Measurements from ENCODE around the gene WDR86.

Gene WDR86

DNA sequence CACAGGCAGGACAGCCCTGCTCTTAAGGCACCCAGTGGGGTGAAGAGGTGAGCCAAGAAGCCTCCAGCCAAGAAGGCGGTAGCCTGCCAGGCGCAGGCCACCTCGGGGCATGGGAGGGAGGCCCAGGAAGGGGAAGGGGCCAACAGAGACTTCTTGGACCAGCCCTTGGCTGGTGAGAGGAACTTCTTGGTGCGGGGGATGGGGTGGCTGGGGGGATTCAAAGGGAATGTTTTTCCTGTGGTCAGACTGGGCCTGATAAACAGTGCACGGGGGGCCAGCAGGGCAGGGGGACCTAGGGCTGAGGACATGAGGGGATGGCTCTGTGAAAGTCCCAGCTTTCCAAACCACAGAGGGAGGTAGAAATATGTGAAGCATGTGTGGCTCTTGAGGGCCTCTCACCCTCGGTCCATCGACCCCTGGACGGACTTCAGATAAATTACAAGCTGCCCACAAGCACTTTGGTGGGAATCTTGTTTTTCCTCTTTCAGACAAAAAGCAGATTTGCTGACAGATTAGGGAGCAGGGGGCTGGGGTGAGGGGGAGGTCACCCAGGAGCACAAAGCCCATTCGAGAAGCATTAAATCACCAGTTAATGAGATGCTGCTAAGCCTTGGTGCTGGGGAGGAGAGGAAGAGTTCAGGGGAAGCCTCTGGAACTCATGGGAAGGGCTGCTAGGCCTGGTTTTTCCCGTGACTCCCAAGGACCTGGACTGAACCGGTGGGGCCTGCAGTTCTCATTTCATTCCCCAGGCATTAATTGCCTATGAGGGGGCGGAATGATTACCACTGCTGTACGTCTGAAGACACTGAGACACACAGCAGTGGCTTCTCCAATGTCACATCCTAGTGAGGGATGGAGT, 18.8 kb upstream of the WDR86 start:
- peak overlapping the region; percentile 86 to 87 for H3K27ac Mint-ChIP-seq
- ATAC-seq (replicated peaks) (no peak), DNase-seq (no peak)
- H3K4me3 Mint-ChIP-seq, result peak overlapping the region; percentile 40 to 58
- peaks cover 4% of the 10 kb centered on the region for H3K36me3 Mint-ChIP-seq (ENCODE audit: insufficient read depth)
- H3K9me3 Mint-ChIP-seq, result no peaks in the 10 kb centered on the region
- H3K27me3 Mint-ChIP-seq, result no peaks in the 10 kb centered on the region
- peaks cover 25 to 42% of the 10 kb centered on the region in 2 donors for H3K4me1 Mint-ChIP-seq (ENCODE audit: low read depth in 2 of 2)

DNA sequence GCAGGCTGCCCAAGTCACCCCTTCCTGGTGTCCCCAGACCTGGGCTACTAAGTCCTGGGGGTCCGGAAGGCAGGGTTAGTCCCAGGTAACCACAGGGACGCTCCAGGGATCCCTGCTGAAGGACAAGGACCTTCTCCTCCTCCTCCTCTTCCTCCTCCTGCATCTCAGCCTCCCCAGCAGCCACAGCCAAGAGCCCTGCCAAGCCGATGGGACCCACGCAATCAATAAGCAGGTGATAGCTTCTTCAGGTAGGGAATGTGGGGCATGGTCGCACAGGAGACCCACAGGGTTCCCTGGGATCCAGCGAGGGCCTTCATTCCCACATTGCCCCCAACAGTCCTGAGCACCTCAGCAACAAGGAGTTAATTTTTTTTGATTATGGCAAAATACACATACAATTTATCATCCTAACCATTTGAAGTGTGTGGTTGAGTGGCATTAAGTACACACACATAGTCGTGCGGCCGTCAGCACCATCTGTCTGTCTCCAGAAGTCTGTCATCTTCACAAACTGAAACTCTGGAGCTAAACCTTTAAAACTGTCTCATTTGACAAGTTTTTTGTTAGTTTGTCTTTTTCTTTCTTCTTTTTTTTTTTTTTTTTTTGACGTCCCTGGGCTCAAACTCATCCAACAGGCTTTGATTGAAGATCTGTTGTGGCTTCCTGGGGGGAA, 18.0 kb upstream of the WDR86 start:
- peak overlapping the region; percentile 73 to 87 for H3K27ac Mint-ChIP-seq
- peaks cover 3% of the 10 kb centered on the region for H3K36me3 Mint-ChIP-seq (ENCODE audit: insufficient read depth)
- H3K4me1 Mint-ChIP-seq (ENCODE audit: low read depth in 2 of 2), result peaks cover 21 to 34% of the 10 kb centered on the region in 2 donors
- peak overlapping the region; percentile 40 to 58 for H3K4me3 Mint-ChIP-seq
- DNase-seq (no peak), ATAC-seq (replicated peaks) (no peak)
- H3K9me3 Mint-ChIP-seq, result no peaks in the 10 kb centered on the region
- H3K27me3 Mint-ChIP-seq, result no peaks in the 10 kb centered on the region

DNA sequence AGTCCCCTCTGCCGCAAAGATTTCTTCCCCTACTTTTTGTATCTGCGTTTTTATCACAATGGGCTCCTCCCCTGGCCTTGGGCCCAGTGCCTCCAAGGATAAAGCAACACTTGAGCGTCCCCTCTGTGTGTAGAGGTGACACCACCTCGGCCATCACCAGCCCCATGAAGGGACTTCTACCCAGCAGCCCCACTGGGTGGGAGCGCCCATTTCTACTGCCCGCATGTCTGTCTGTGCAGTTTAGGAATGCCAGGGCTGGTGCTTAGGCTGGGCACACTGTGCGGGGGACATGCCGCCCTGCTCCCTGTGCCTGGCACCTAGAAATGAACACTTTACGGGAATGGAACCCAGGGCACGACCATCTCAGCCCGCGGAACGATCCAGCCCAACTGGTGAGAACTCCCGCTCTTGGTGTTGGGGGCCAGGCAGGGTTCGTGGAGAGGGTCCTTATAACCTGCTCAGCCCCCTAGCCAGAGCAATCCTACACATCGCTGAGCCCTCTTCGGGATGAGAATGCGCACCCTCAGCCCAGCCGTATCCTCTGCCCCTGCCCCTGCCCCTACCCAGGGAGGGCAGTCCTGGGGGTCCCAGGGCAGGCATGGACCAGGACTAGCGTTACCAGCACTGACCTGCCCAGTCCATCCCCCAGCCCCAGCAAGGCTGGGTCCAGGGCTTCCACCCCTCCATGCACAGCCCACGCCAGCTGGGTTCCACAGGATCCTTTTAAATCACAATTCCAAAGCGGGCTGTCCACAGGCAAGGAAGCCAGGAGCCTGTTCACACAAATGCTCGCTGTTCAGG, 17.3 kb upstream of the WDR86 start:
- Mint-ChIP-seq H3K9me3 (no peaks in the 10 kb centered on the region), H3K4me3 (no peak overlapping the region), H3K4me1 (ENCODE audit: low read depth in 2 of 2) (peaks cover 18 to 31% of the 10 kb centered on the region in 2 donors), H3K36me3 (ENCODE audit: insufficient read depth) (no peaks in the 10 kb centered on the region), H3K27me3 (peaks cover 0 to 3% of the 10 kb centered on the region in 2 donors), H3K27ac (peak overlapping the region in 1 of 2 donors; percentile 73)
- ATAC-seq (replicated peaks), result no peak
- no peak for DNase-seq

DNA sequence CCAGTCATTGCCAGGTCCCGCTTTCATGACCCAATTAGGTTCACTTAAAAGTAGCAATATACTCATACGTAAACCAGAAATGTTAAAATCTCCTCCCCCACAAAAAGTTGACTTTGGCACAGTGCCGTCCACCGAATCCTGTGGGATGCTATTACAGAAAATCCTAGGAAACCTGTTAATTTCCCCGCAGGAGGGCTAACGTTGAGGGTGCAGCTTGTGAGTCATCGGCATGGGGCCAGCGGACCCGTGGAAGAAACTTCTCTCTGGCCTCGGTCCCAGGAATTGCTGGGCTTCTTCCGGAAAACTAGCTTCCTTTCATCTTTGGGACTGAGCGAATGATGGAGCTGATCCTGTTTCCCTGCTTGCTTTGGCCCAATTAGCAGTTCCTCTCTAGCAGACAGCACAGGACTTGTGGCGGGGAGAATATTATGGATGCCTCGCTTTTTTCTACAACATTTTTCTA, 16.6 kb upstream of the WDR86 start:
- ATAC-seq (replicated peaks) (no peak), DNase-seq (no peak)
- Mint-ChIP-seq H3K4me1 (ENCODE audit: low read depth in 2 of 2) (peaks cover 18 to 30% of the 10 kb centered on the region in 2 donors), H3K36me3 (ENCODE audit: insufficient read depth) (no peaks in the 10 kb centered on the region), H3K27ac (no peak overlapping the region), H3K4me3 (no peak overlapping the region), H3K9me3 (no peaks in the 10 kb centered on the region), H3K27me3 (peaks cover 5 to 9% of the 10 kb centered on the region in 2 donors)

DNA sequence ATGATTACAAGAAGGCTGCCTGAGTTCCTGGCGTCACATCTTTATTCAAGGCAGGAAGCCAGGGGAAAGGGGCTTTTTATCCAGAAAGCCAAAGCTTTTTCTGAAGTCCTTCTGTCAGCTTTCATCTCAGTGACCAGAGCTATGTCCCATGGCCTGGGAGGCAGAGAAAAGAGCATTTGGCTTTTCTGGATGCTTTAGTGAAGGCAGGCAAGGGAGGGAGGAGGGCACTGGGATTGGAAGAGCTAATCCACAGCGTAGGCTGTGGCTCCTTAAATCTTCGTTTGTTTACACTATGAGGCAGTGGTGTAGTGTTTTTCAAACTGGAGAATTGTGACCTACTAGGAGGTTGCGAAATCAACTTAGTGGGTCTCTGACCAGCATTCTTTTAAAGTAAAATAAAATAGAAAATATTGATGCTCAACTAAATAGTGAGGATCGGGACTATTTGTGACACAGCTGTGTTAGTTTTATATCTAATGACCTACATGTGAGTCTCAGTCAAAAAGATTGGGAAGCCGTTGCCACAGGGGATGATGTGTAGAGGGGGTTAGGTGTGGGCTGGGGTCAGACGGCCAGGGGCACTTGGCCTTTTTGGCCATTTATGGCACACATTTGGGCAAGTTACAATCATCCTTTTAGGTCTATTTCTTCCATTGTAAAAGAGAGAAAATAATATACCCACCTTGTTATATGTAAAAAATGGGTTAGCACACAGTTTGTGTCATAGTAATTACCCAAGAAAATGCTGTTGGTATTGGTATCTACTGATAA, 16.0 kb upstream of the WDR86 start:
- Mint-ChIP-seq H3K27ac (no peak overlapping the region), H3K27me3 (peaks cover 9 to 10% of the 10 kb centered on the region in 2 donors), H3K9me3 (no peaks in the 10 kb centered on the region)

DNA sequence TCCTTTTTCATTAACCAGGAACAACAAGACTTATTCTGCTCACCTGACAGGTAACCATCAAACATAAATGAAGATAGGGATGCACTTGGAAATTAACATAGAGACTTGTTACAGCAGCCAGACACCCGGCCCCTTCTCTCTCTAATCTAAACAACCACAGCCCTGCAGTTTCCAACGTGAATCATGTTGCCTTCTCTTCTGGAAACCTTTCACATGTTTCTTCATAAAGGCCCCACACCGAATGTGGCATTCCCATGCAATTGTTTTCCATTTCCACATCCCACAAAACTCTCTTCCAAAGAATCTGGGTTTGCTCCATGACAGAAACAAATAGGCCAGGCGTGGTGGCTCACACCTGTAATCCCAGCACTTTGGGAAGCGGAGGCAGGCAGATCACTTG, 15.0 kb upstream of the WDR86 start:
- H3K4me3 Mint-ChIP-seq, result no peak overlapping the region
- no peak for ATAC-seq (replicated peaks)
- peak overlapping the region in 1 of 2 donors; percentile 32 for H3K27ac Mint-ChIP-seq
- no peak for DNase-seq
- peaks cover 0 to 6% of the 10 kb centered on the region in 2 donors for H3K9me3 Mint-ChIP-seq
- peaks cover 11 to 21% of the 10 kb centered on the region in 2 donors for H3K4me1 Mint-ChIP-seq (ENCODE audit: low read depth in 2 of 2)
- peaks cover 16 to 19% of the 10 kb centered on the region in 2 donors for H3K27me3 Mint-ChIP-seq
- no peaks in the 10 kb centered on the region for H3K36me3 Mint-ChIP-seq (ENCODE audit: insufficient read depth)

More for the DNA sequence above, 16.0 kb upstream of the WDR86 start:
- DNase-seq (no peak), ATAC-seq (replicated peaks) (no peak)
- Mint-ChIP-seq H3K4me3 (no peak overlapping the region), H3K36me3 (ENCODE audit: insufficient read depth) (no peaks in the 10 kb centered on the region), H3K4me1 (ENCODE audit: low read depth in 2 of 2) (peaks cover 18 to 29% of the 10 kb centered on the region in 2 donors)

DNA sequence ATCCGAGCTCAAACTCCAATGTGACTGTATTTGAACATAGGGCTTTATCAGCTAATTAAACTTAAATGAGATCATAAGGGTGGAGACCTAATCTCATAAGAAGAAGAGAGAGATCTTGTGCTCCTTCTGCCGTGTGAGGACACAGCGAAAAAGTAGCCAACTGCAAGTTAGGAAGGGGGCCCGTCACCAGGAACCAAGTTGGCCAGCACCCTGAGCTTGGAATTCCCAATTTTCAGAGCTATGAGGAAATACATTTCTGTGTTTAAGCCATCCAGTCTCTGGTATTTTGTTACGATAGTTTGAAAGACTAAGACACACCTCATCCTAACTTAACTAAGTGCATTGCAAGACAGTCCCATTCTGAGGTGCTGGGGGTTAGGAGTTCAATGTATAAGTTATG, 14.1 kb upstream of the WDR86 start:
- DNase-seq, result no peak

DNA sequence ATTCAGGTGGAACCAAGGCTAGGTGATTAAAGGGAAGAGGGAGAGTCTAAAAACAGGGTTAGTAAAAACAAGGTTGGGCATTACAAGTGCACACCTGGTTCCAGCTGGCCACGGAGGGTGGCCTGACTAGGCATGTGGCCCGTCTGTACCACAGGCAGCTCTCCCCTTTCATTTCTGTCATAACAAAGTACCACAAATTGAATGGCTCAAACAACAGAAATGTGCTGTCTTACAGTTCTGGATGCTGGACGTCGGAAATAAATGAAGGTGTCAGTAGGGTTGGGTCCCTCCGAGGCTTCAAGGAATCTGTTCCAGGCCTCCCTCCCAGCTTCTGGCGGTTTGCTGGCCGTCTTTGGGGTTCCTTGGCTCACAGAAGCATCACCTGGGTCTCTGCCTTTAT, 13.4 kb upstream of the WDR86 start:
- H3K27ac Mint-ChIP-seq, result no peak overlapping the region
- no peaks in the 10 kb centered on the region for H3K36me3 Mint-ChIP-seq (ENCODE audit: insufficient read depth)
- no peak overlapping the region for H3K4me3 Mint-ChIP-seq
- peaks cover 0 to 6% of the 10 kb centered on the region in 2 donors for H3K9me3 Mint-ChIP-seq
- peaks cover 16 to 19% of the 10 kb centered on the region in 2 donors for H3K27me3 Mint-ChIP-seq
- DNase-seq (no peak), ATAC-seq (replicated peaks) (no peak)
- peaks cover 3 to 6% of the 10 kb centered on the region in 2 donors for H3K4me1 Mint-ChIP-seq (ENCODE audit: low read depth in 2 of 2)

More for the DNA sequence above, 14.1 kb upstream of the WDR86 start:
- Mint-ChIP-seq H3K4me3 (no peak overlapping the region), H3K4me1 (ENCODE audit: low read depth in 2 of 2) (peaks cover 5 to 13% of the 10 kb centered on the region in 2 donors), H3K27me3 (peaks cover 16 to 19% of the 10 kb centered on the region in 2 donors), H3K9me3 (peaks cover 0 to 6% of the 10 kb centered on the region in 2 donors), H3K27ac (no peak overlapping the region), H3K36me3 (ENCODE audit: insufficient read depth) (no peaks in the 10 kb centered on the region)
- ATAC-seq (replicated peaks), result no peak

DNA sequence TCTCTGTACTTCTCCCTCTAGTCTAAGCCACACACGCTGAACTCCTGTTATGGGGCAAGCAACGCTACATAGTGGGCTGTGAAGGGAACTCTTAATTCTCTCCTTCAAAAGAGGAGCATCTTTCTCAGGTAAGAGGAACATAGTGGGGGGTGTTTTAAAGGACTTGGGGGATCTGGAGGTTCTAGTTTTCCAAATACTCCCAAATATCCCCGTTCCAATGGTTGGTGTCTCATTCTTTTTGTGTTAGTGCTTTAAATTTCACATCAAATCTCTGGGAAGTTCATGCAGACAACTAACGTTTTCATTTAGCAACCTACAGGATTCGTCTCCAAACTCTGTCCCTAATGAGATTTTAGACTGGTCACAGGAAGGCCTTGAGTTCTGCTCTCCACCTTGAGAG, 12.4 kb upstream of the WDR86 start:
- ATAC-seq (replicated peaks), result no peak
- Mint-ChIP-seq H3K27ac (peak overlapping the region in 1 of 2 donors; percentile 11), H3K4me1 (ENCODE audit: low read depth in 2 of 2) (no peaks in the 10 kb centered on the region), H3K9me3 (peaks cover 0 to 6% of the 10 kb centered on the region in 2 donors), H3K36me3 (ENCODE audit: insufficient read depth) (no peaks in the 10 kb centered on the region), H3K27me3 (peaks cover 16 to 22% of the 10 kb centered on the region in 2 donors), H3K4me3 (no peak overlapping the region)
- no peak for DNase-seq

DNA sequence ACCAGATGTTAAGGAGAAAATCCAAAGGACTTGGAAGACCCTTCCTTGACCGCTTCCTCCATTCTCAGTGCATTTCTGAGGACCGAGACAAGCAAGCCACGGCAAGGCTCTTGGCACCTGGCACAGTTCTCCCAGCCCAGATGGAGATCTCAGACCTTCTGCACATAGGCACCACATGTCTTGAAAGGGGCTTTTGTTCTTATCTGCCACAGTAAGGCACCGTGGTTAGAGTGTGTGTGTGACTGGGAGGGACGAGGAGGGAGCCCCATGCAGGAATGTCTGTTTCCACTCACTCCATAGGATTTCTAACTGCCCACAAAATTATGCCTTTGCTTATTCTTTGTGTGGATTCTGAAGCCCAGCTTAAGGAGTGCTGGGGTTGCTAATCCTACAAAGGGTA, 10.3 kb upstream of the WDR86 start:
- ATAC-seq (replicated peaks) (no peak), DNase-seq (no peak)
- peaks cover 0 to 6% of the 10 kb centered on the region in 2 donors for H3K4me1 Mint-ChIP-seq (ENCODE audit: low read depth in 2 of 2)
- H3K9me3 Mint-ChIP-seq, result peaks cover 0 to 6% of the 10 kb centered on the region in 2 donors
- peaks cover 16 to 29% of the 10 kb centered on the region in 2 donors for H3K27me3 Mint-ChIP-seq
- no peaks in the 10 kb centered on the region for H3K36me3 Mint-ChIP-seq (ENCODE audit: insufficient read depth)
- no peak overlapping the region for H3K27ac Mint-ChIP-seq
- H3K4me3 Mint-ChIP-seq, result no peak overlapping the region

DNA sequence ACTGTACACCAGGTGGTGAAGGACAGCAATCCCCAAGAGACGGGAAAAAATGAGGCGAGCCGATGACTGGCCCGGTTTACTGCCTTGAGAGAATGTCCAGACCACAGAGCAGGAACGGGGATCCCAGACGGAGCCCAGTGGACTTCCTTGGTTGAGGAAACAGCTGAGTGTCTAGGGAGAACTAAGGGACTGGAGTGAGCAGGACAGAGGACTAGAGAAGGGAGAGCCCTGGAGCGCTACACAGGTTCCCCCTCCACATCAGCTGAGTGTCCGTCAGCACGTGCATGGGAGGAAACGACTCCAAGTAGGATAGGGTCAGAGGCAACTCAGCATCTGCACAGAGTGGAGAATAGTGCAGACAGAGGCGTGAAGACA, 7.1 kb upstream of the WDR86 start:
- peaks cover 9 to 19% of the 10 kb centered on the region in 2 donors for H3K4me1 Mint-ChIP-seq (ENCODE audit: low read depth in 2 of 2)
- peaks cover 0 to 6% of the 10 kb centered on the region in 2 donors for H3K9me3 Mint-ChIP-seq
- H3K36me3 Mint-ChIP-seq (ENCODE audit: insufficient read depth), result peaks cover 7% of the 10 kb centered on the region
- DNase-seq (no peak), ATAC-seq (replicated peaks) (no peak)
- peaks cover 23 to 30% of the 10 kb centered on the region in 2 donors for H3K27me3 Mint-ChIP-seq
- no peak overlapping the region for H3K4me3 Mint-ChIP-seq
- H3K27ac Mint-ChIP-seq, result no peak overlapping the region

DNA sequence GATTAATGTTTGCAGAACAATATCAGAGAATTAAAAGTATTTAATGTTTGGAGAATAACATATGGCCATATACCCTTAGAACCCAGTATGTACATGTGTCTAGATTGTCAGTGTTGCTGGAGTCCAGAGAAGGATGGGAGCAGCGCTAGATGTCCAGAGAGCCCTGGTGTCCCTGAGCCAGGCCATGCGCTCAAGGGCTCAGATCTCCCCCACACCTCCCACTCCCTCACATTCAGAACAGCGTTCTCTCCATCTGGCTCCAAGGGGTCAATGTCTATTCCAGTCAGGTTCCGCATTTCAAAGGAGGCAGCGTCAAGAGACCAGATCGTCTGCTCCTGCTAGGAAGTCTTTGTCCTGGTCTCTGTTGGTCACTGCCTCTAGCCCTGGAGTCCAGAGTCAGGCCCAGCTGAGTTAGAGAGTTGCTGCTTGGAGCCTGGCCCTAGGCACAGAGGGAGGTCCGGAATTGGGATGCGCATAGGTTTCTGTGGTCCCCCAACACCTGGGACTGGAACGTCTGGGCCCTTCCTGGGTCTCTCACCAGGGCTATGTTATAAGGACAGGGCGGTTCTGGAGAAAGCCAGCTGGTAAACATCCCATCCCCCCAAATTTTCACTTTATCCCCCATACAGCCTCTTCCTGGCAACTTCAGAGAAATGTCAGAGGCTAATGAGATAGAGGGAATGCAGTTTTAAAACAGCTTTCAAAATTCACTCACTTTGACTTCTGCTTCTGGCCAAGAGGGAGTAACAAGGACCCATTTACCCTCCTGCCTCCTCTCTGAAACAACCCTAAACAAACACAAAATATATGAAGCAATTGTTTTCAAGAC, 6.5 kb upstream of the WDR86 start:
- ATAC-seq (replicated peaks), result no peak
- Mint-ChIP-seq H3K4me1 (ENCODE audit: low read depth in 2 of 2) (peaks cover 9 to 22% of the 10 kb centered on the region in 2 donors), H3K4me3 (no peak overlapping the region), H3K9me3 (peaks cover 0 to 6% of the 10 kb centered on the region in 2 donors), H3K27me3 (peaks cover 19 to 31% of the 10 kb centered on the region in 2 donors), H3K36me3 (ENCODE audit: insufficient read depth) (peaks cover 13% of the 10 kb centered on the region), H3K27ac (no peak overlapping the region)
- DNase-seq, result no peak

Data from effector memory CD8-positive, alpha-beta T cell (primary cell).